HepG2 (cell line): Measurements from ENCODE around the gene ZFHX3.

Experiments
- CREB1 ChIP-seq, 2 experiments: fragments of 450-650 bp in 1 of 2; IDR thresholded peaks; 2 replicates each; pipeline ENCODE4 v1.6.1; 2016 to 2017; ENCODE audit warnings: control low read depth in 1 of 2, mild to moderate bottlenecking in 1 of 2, missing compliant biosample characterization in 1 of 2, missing genetic modification characterization in 1 of 2
- FOXM1 ChIP-seq: sonication (generic); formaldehyde crosslinking; IDR thresholded peaks from 2 replicates; pipeline ENCODE4 v1.5.0; 2020; ENCODE audit warnings: missing genetic modification reagents
- GTF3A ChIP-seq: sonication (generic); formaldehyde crosslinking; conservative IDR thresholded peaks from 2 replicates; pipeline ENCODE4 v1.4.0; 2020; ENCODE audit warnings: mild to moderate bottlenecking, missing genetic modification reagents
- POLR2AphosphoS5 ChIP-seq: IDR thresholded peaks from 2 replicates; pipeline ENCODE4 v1.6.1; 2012; ENCODE audit warnings: low read depth, low read length
- RXRB ChIP-seq: IDR thresholded peaks from 2 replicates; pipeline ENCODE4 v1.6.1; 2016; ENCODE audit warnings: borderline replicate concordance, missing genetic modification reagents, missing compliant biosample characterization
- SRSF9 ChIP-seq: fragments of 200-400 bp; formaldehyde crosslinking; IDR thresholded peaks from 2 replicates; pipeline ENCODE4 v1.6.1; 2018; ENCODE audit warnings: borderline replicate concordance, mild to moderate bottlenecking, low read depth, low read length; ENCODE audit not compliant: insufficient read depth, poor library complexity, severe bottlenecking
- ZNF274 ChIP-seq: sonication (generic); formaldehyde crosslinking; IDR thresholded peaks from 2 replicates; pipeline ENCODE4 v1.5.1; 2020; ENCODE audit warnings: mild to moderate bottlenecking, missing genetic modification reagents
- TF ChIP-seq, protein P1 (sequence below): sonication (generic); formaldehyde crosslinking; IDR thresholded peaks from 2 replicates; pipeline ENCODE4 v1.8.1; 2022; ENCODE audit warnings: low read depth, mild to moderate bottlenecking, missing genetic modification reagents
- TF ChIP-seq, protein P2 (sequence below), 2 experiments: fragments of 450-650 bp in 1 of 2; sonication (generic) in 1 of 2; formaldehyde crosslinking in 1 of 2; IDR thresholded peaks; 2 replicates each; pipeline versions ENCODE4 v1.6.1 to v1.8.0; 2016 to 2022; ENCODE audit warnings: antibody characterized with exemption in 1 of 2, mild to moderate bottlenecking in 1 of 2, missing genetic modification reagents in 1 of 2

DNA sequence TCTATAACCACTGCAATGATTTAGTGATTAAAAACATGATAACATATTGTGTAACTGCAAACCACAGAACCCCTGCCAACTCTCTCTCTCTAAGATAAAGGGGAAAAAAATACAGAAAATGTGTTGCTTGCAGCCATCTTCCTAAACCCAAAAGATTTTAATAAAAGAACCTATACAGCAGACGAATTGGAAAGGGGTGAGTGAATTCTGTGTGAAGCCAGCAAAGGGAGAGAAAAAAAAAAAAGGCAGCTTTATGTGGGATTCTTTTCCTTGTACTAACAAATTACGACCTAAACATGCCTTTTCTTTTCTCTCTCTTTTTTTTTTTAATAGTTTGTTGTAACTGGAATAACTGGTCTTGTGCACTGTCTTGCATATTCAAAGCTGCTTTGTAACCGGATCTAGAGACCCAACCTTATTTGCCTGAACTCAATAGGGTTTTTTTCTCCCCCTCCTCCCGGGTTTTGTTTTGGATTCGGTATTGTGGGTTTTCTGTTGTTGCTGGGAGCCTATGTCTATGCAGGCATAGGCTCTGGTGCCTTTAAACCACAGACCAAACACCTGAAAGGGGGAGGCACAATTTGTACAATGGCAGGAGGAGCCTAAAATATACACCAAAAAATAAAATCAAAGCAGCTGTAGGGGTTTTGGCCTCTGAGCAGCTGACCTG, 7.0 kb upstream of the ZFHX3 start:
- TF ChIP-seq ZNF274 (CRISPR knock-in tag), result no peak
- TF ChIP-seq CREB1 (IDR thresholded peaks at IDR 0.05), result no peak
- 0 out of 2 replicates have a peak, but pooled peaks have one; percentile 7 for TF ChIP-seq CREB1 (CRISPR knock-in tag; IDR thresholded peaks at IDR 0.05)
- TF ChIP-seq, protein P1, sequence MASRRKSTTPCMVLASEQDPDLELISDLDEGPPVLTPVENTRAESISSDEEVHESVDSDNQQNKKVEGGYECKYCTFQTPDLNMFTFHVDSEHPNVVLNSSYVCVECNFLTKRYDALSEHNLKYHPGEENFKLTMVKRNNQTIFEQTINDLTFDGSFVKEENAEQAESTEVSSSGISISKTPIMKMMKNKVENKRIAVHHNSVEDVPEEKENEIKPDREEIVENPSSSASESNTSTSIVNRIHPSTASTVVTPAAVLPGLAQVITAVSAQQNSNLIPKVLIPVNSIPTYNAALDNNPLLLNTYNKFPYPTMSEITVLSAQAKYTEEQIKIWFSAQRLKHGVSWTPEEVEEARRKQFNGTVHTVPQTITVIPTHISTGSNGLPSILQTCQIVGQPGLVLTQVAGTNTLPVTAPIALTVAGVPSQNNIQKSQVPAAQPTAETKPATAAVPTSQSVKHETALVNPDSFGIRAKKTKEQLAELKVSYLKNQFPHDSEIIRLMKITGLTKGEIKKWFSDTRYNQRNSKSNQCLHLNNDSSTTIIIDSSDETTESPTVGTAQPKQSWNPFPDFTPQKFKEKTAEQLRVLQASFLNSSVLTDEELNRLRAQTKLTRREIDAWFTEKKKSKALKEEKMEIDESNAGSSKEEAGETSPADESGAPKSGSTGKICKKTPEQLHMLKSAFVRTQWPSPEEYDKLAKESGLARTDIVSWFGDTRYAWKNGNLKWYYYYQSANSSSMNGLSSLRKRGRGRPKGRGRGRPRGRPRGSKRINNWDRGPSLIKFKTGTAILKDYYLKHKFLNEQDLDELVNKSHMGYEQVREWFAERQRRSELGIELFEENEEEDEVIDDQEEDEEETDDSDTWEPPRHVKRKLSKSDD, result no peak
- TF ChIP-seq, protein P2, sequence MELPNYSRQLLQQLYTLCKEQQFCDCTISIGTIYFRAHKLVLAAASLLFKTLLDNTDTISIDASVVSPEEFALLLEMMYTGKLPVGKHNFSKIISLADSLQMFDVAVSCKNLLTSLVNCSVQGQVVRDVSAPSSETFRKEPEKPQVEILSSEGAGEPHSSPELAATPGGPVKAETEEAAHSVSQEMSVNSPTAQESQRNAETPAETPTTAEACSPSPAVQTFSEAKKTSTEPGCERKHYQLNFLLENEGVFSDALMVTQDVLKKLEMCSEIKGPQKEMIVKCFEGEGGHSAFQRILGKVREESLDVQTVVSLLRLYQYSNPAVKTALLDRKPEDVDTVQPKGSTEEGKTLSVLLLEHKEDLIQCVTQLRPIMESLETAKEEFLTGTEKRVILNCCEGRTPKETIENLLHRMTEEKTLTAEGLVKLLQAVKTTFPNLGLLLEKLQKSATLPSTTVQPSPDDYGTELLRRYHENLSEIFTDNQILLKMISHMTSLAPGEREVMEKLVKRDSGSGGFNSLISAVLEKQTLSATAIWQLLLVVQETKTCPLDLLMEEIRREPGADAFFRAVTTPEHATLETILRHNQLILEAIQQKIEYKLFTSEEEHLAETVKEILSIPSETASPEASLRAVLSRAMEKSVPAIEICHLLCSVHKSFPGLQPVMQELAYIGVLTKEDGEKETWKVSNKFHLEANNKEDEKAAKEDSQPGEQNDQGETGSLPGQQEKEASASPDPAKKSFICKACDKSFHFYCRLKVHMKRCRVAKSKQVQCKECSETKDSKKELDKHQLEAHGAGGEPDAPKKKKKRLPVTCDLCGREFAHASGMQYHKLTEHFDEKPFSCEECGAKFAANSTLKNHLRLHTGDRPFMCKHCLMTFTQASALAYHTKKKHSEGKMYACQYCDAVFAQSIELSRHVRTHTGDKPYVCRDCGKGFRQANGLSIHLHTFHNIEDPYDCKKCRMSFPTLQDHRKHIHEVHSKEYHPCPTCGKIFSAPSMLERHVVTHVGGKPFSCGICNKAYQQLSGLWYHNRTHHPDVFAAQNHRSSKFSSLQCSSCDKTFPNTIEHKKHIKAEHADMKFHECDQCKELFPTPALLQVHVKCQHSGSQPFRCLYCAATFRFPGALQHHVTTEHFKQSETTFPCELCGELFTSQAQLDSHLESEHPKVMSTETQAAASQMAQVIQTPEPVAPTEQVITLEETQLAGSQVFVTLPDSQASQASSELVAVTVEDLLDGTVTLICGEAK (IDR thresholded peaks at IDR 0.05), result no peak
- TF ChIP-seq, protein P2 (CRISPR knock-in tag; IDR thresholded peaks at IDR 0.05), result no peak
- no peak for TF ChIP-seq POLR2AphosphoS5
- TF ChIP-seq GTF3A (CRISPR knock-in tag), result no peak
- TF ChIP-seq FOXM1, result no peak
- TF ChIP-seq SRSF9, result no peak
- TF ChIP-seq RXRB (CRISPR knock-in tag), result no peak
